Tibial artery (tissue), 4 donors: ENCODE data around the gene HMCN2.

Source experiments
- DNase-seq, 2 donors: peaks; one replicate each; pipeline ENCODE4 v3.0.0-alpha.2; 2019
- H3K27ac ChIP-seq, 2 donors: fragments of 200-600 bp; sonication (generic) in 1 of 2; 1 replicate in 1 of 2; 2 replicates in 1 of 2; pipeline ENCODE4 v1.5.1; 2018 to 2019; ENCODE audit warnings: mild to moderate bottlenecking in 1 of 2
- H3K27me3 ChIP-seq, 2 donors: fragments of 200-600 bp; sonication (generic) in 1 of 2; one replicate each; pipeline versions ENCODE4 v1.5.1 to v1.6.0; 2016 to 2019
- H3K36me3 ChIP-seq, 3 donors: fragments of 200-600 bp; sonication (generic) in 2 of 3; one replicate each; pipeline ENCODE4 v1.5.1; 2016 to 2019; ENCODE audit warnings: mild to moderate bottlenecking in 2 of 3
- H3K4me1 ChIP-seq, 4 donors: fragments of 200-600 bp; sonication (generic) in 2 of 4; 1 replicate in 3 of 4; 2 replicates in 1 of 4; pipeline ENCODE4 v1.5.1; 2016 to 2019
- H3K4me3 ChIP-seq, 2 donors: fragments of 200-600 bp; sonication (generic) in 1 of 2; 1 replicate in 1 of 2; 2 replicates in 1 of 2; pipeline ENCODE4 v1.5.1; 2018 to 2019; ENCODE audit warnings: mild to moderate bottlenecking in 2 of 2
- H3K9me3 ChIP-seq, 3 donors: fragments of 200-600 bp; sonication (generic) in 1 of 3; one replicate each; pipeline ENCODE4 v1.5.1; 2016 to 2019
- intact Hi-C: fragments of 100-400 bp; cut with DNase I; formaldehyde crosslinking; loops from one replicate; pipeline ENCODE4 v1.15.0; 2023; ENCODE audit warnings: low total_unique reads
- TF ChIP-seq, protein P1 (sequence below), 2 experiments: fragments of 200-600 bp in 1 of 2; fragments of 450-650 bp in 1 of 2; IDR thresholded peaks; one replicate each; pipeline ENCODE4 v1.5.1; 2017 to 2019; ENCODE audit warnings: antibody characterized with exemption in 2 of 2, mild to moderate bottlenecking in 1 of 2, moderate library complexity in 1 of 2

Gene HMCN2

DNA sequence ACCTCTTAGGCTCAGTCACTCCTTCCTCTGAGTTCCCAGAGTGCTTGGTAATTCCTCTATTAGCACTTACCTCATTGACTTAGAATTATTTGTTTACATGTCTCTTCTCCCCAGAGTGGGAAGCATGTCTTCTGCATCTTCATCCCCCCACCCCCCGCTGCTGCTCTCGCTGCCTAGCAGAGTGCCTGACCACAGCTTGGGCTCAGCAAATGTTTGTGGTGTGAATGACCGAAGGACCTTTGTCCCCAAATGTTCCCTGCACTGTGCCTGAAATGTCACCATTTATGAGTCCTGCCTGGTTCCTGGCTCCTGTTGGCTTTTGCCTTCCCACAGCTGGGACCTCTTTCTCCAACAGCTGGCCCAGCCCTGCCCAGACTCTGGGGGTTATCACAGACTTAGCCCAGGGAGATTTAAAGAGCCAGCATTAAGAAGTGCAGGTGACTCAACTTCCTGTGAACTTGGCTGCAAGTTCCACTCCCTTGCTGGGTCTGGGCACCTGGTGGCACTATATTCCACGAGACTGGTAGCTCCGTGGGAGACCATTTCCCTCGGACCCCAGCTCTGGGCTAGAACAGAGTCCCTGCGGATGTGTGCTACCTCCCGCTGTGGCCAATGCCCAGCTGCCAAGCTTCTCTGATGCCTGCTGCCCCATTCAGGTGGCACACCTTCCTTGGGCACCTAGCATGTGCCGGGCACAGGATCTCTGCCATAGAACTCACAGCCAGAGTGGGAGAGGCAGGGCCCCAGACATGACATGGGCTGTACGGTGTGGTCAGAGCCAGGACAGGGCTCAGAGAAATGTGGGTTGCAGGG is 1.8 kb upstream of the HMCN2 start:
- peak; percentile 19 to 56 for DNase-seq
- TF ChIP-seq, protein P1, sequence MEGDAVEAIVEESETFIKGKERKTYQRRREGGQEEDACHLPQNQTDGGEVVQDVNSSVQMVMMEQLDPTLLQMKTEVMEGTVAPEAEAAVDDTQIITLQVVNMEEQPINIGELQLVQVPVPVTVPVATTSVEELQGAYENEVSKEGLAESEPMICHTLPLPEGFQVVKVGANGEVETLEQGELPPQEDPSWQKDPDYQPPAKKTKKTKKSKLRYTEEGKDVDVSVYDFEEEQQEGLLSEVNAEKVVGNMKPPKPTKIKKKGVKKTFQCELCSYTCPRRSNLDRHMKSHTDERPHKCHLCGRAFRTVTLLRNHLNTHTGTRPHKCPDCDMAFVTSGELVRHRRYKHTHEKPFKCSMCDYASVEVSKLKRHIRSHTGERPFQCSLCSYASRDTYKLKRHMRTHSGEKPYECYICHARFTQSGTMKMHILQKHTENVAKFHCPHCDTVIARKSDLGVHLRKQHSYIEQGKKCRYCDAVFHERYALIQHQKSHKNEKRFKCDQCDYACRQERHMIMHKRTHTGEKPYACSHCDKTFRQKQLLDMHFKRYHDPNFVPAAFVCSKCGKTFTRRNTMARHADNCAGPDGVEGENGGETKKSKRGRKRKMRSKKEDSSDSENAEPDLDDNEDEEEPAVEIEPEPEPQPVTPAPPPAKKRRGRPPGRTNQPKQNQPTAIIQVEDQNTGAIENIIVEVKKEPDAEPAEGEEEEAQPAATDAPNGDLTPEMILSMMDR (IDR thresholded peaks at IDR 0.05): no peak
- Histone ChIP-seq H3K4me3 (no peak overlapping the region), H3K27me3 (peaks cover 0 to 83% of the 10 kb centered on the region in 2 donors), H3K27ac (no peak overlapping the region), H3K9me3 (no peaks in the 10 kb centered on the region), H3K4me1 (peaks cover 0 to 21% (median 10%) of the 10 kb centered on the region in 4 donors), H3K36me3 (no peaks in the 10 kb centered on the region)
- intact Hi-C loops: no loop called here

DNA sequence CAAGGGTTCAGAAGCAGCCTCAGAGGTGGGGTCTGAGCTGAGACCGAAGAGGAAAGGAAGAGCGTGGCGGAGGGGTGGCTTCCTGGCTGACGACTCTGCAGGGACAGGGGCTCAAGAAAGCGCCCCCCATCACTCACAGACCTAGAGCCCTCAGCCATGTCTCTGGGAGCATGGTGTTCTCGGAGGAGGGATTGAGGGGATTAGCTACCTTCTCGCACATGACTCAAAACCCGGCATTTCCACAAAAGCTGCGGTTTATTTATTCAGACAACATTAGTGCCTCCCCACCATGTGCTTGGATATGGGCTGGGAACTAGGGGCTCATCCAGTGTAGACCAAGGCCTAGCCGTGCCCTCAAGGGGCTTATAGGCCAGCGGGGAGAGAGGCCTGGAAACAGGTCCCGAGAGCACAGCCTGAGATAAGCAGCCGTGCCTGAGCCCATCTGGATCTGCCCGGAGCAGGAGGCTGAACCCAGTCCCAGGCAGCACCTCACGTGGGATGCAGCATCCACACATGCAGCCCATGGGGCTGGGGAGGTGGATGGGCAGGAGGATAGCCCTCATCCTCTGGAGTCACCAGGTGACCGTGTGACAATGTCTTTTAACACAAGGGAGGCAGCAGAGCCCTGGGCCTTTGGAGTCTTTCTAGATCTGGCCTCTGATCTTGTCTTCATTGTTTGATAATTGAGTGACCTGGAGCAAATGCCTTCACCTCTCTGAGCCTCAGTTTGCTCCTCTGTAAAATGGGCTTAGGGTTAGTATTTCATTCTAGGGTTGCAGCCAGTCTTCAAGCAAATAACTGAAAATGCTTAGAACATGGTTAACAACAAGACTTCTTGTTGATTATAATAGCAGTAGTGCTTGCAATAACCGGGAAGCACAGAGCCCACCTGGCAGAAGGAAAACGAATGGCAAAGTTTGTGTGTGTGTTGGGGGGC is 878 bp upstream of the HMCN2 start:
- no peak overlapping the region for H3K27ac ChIP-seq
- intact Hi-C loops: no loop called here
- peak; percentile 18 to 65 for DNase-seq
- H3K4me3 ChIP-seq: peak overlapping the region; percentile 44 to 49
- H3K27me3 ChIP-seq: peaks cover 0 to 83% of the 10 kb centered on the region in 2 donors
- no peaks in the 10 kb centered on the region for H3K9me3 ChIP-seq
- TF ChIP-seq, protein P1 (IDR thresholded peaks at IDR 0.05): no peak
- H3K36me3 ChIP-seq: no peaks in the 10 kb centered on the region
- peaks cover 0 to 21% (median 10%) of the 10 kb centered on the region in 4 donors for H3K4me1 ChIP-seq

DNA sequence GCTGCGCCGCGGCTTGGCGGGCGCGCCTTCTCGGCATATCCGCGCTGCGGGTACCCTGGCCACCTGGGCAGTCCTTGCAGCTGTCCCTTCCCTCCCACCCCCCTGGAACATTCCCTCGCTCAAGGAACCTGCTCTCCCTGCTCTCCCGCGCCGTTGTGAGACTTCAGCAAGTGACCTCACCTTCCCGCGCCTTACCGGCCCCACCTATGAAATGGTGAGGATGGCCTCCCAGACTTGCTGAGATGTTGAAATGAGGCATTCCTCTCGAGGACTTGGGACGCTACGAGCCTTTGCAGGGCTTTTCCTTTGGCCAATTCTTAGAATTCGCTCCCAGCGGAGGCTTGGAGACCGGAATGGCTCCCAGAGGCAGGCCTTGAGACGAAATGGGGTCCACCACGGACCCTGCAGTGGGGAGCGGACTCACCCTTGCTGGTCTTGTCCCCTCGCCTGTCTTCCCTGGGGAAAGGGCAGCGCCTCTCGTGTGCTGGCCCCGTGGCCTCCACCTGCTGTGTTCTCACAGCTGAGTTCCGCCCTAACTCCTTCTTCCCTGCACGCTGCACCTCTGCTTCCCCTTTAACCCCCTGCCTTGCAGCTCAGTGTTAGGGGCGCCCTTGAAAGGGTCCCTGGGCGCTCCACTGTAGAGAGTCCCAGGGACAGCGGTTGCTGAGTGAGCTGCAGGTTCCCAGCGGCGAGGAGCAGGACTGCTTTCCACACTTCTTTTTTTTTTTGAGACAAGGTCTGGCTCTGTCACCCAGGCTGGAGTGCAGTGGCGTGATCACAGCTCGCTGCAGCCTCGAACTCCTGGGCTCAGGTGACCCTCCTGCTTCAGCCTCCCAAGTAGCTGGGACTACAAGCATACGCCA is 907 bp downstream of the HMCN2 start:
- Histone ChIP-seq H3K4me1 (peaks cover 0 to 21% (median 10%) of the 10 kb centered on the region in 4 donors), H3K9me3 (no peaks in the 10 kb centered on the region), H3K36me3 (no peaks in the 10 kb centered on the region), H3K27ac (peak overlapping the region; percentile 29 to 65), H3K27me3 (peaks cover 0 to 73% of the 10 kb centered on the region in 2 donors), H3K4me3 (peak overlapping the region; percentile 44 to 49)
- TF ChIP-seq, protein P1 (IDR thresholded peaks at IDR 0.05): no peak
- intact Hi-C loops: no loop called here
- DNase-seq: peak; percentile 37 to 63

DNA sequence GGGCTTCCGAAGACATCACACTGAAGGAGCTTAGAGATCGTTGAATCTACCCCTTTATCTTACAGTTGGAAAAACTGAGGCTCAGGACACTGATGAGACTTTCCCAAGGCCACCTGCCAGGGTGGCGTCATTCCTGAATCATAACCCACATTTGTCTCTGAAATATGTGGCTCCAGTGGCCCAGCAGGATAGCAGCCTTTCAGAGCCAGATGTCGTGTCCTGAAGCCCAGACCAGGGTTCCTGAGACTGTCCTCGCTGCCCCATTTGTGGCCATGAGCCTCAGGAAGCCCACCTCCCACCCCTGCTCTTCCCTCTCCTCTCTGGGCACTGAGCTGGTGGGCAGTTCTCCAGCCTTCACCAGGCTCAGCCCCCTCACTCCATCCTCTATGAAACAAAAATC is 2.4 kb downstream of the HMCN2 start:
- TF ChIP-seq, protein P1 (IDR thresholded peaks at IDR 0.05): no peak
- DNase-seq: peak; percentile 68 to 74
- Histone ChIP-seq H3K4me1 (peaks cover 0 to 21% (median 10%) of the 10 kb centered on the region in 4 donors), H3K9me3 (no peaks in the 10 kb centered on the region), H3K27ac (peak overlapping the region; percentile 47 to 65), H3K27me3 (peaks cover 0 to 58% of the 10 kb centered on the region in 2 donors), H3K4me3 (no peak overlapping the region), H3K36me3 (no peaks in the 10 kb centered on the region)
- intact Hi-C loops: no loop called here
